ENCODE data around the gene SIDT1. TPM values are rescaled to one million over a fixed set of nuclear protein-coding genes. Genes with fewer than 3 reads are reported as not detected.
A peak's percentile ranks its signal among the peaks of the same experiment; 100 is the strongest.

SIDT1 gene
- total RNA-seq, 1 experiment from 2014 or later, result 0.22 TPM

- TF ChIP-seq E2F4 (CRISPR knock-in tag; IDR thresholded peaks at IDR 0.05; ENCODE audit: borderline replicate concordance, low read depth) (no peak), ZNF219 (CRISPR knock-in tag; IDR thresholded peaks at IDR 0.05; ENCODE audit: borderline replicate concordance) (no peak), SOX15 (CRISPR knock-in tag; IDR thresholded peaks at IDR 0.05) (no peak), E2F1 (CRISPR knock-in tag; IDR thresholded peaks at IDR 0.05) (no peak), NFATC4 (CRISPR knock-in tag; IDR thresholded peaks at IDR 0.05) (no peak), ETV6 (CRISPR knock-in tag; IDR thresholded peaks at IDR 0.05) (no peak), ZNF138 (CRISPR knock-in tag; conservative IDR thresholded peaks at IDR 0.05) (no peak), STAT6 (CRISPR knock-in tag; conservative IDR thresholded peaks at IDR 0.05; ENCODE audit: low read depth) (no peak), ESRRA (CRISPR knock-in tag; IDR thresholded peaks at IDR 0.05; ENCODE audit: borderline replicate concordance) (no peak), ATF2 (CRISPR knock-in tag; IDR thresholded peaks at IDR 0.05; ENCODE audit: borderline replicate concordance, low read depth) (no peak), TEAD1 (CRISPR knock-in tag; IDR thresholded peaks at IDR 0.05) (no peak)
- H3K27me3 Mint-ChIP-seq (ENCODE audit: low read depth), result peaks cover 14% of the 10 kb centered on the region
- ChIA-PET CTCF (interaction anchor here (0.6 to 1.1 kb wide), 3 partner anchors 24 to 338 kb away, joined by 3 read pairs; no protein-coding TSS in a partner anchor), POLR2A (no interaction called here)
- no peaks in the 10 kb centered on the region for H3K9me3 Mint-ChIP-seq
- no peak for DNase-seq (ENCODE audit: low spot score)
- ATAC-seq, result no peak
- H3K4me1 Mint-ChIP-seq, result 0 out of 2 replicates have a peak, but pooled peaks cover 7% of the 10 kb centered on the region
- H3K27ac Mint-ChIP-seq, result no peak overlapping the region
- no peaks in the 10 kb centered on the region for H3K36me3 Mint-ChIP-seq
- H3K4me3 Mint-ChIP-seq, result no peak overlapping the region
These were observed 93.5 kb downstream of the SIDT1 start for GRCh38 chr3:113625834-113626233.

GRCh38 chr3:113626503-113627371 is 94.4 kb downstream of the SIDT1 start:
- Mint-ChIP-seq H3K4me3 (no peak overlapping the region), H3K27me3 (ENCODE audit: low read depth) (peaks cover 14% of the 10 kb centered on the region), H3K9me3 (no peaks in the 10 kb centered on the region), H3K4me1 (0 out of 2 replicates have a peak, but pooled peaks cover 7% of the 10 kb centered on the region), H3K27ac (no peak overlapping the region), H3K36me3 (no peaks in the 10 kb centered on the region)
- ChIA-PET POLR2A (no interaction called here), CTCF (interaction anchor here (0.5 to 4.1 kb wide), 10 partner anchors 21 to 338 kb away, joined by 3 to 17 read pairs (median 4); partner anchors contain the start of gene NAA50)
- DNase-seq (ENCODE audit: low spot score), result peak; percentile 76
- peak; percentile 97 for ATAC-seq
- TF ChIP-seq ZNF281 (CRISPR knock-in tag; IDR thresholded peaks at IDR 0.05) (no peak), MYBL2 (CRISPR knock-in tag; IDR thresholded peaks at IDR 0.05) (no peak), CTCF (IDR thresholded peaks at IDR 0.05) (peak; percentile 69; the same call in 1 of the 2 replicates), E2F5 (CRISPR knock-in tag; IDR thresholded peaks at IDR 0.05) (no peak), ZBTB43 (CRISPR knock-in tag; IDR thresholded peaks at IDR 0.05) (no peak), SMAD3 (CRISPR knock-in tag; IDR thresholded peaks at IDR 0.05; ENCODE audit: borderline replicate concordance) (no peak), ZNF232 (CRISPR knock-in tag; IDR thresholded peaks at IDR 0.05) (no peak), GABPB1 (CRISPR knock-in tag; IDR thresholded peaks at IDR 0.05) (0 out of 2 replicates have a peak, but pooled peaks have one; percentile 21)
